HepG2 (cell line): ENCODE results near the gene PCED1B. TPM values are rescaled to one million over a fixed set of nuclear protein-coding genes. Genes with fewer than 3 reads are reported as not detected.

Experiments used
- CBX2 ChIP-seq, 2 experiments: fragments of 200-600 bp in 1 of 2; sonication (generic); formaldehyde crosslinking in 1 of 2; IDR thresholded peaks; 2 replicates each; pipeline versions ENCODE4 v1.7.0 to v1.8.1; 2018 to 2022; ENCODE audit warnings: low read depth in 2 of 2, low read length in 1 of 2, mild to moderate bottlenecking in 1 of 2, missing genetic modification reagents in 1 of 2
- CBX5 ChIP-seq: sonication (generic); formaldehyde crosslinking; IDR thresholded peaks from 2 replicates; pipeline ENCODE4 v1.4.0; 2020; ENCODE audit warnings: missing genetic modification reagents, borderline replicate concordance
- DNMT3B ChIP-seq: conservative IDR thresholded peaks from 2 replicates; pipeline ENCODE4 v1.6.1; 2016; ENCODE audit warnings: missing biosample characterization, control low read depth
- ERF ChIP-seq: IDR thresholded peaks from 2 replicates; pipeline ENCODE4 v1.6.1; 2018; ENCODE audit warnings: missing biosample characterization, missing genetic modification reagents
- FLYWCH1 ChIP-seq: sonication (generic); formaldehyde crosslinking; IDR thresholded peaks from 2 replicates; pipeline ENCODE4 v1.8.1; 2023; ENCODE audit warnings: mild to moderate bottlenecking, missing genetic modification reagents
- GATAD1 ChIP-seq: IDR thresholded peaks from 2 replicates; pipeline ENCODE4 v1.6.1; 2016; ENCODE audit warnings: missing genetic modification reagents, missing compliant biosample characterization
- GATAD2A ChIP-seq: IDR thresholded peaks from 2 replicates; pipeline ENCODE4 v1.6.1; 2016
- GMEB2 ChIP-seq: IDR thresholded peaks from 2 replicates; pipeline ENCODE4 v1.6.1; 2016; ENCODE audit warnings: missing biosample characterization, missing genetic modification reagents, low read depth
- GTF3A ChIP-seq: sonication (generic); formaldehyde crosslinking; conservative IDR thresholded peaks from 2 replicates; pipeline ENCODE4 v1.4.0; 2020; ENCODE audit warnings: mild to moderate bottlenecking, missing genetic modification reagents
- HDAC6 ChIP-seq: fragments of 200-600 bp; sonication (generic); IDR thresholded peaks from 2 replicates; pipeline ENCODE4 v1.7.0; 2017; ENCODE audit warnings: mild to moderate bottlenecking, antibody characterized with exemption, low read length, low read depth
- HMG20A ChIP-seq: IDR thresholded peaks from 2 replicates; pipeline ENCODE4 v1.6.1; 2016; ENCODE audit warnings: borderline replicate concordance
- MEF2D ChIP-seq: sonication (generic); formaldehyde crosslinking; IDR thresholded peaks from 2 replicates; pipeline ENCODE4 v1.5.1; 2020; ENCODE audit warnings: mild to moderate bottlenecking, missing genetic modification reagents
- NFE2L2 ChIP-seq: fragments of 150-350 bp; IDR thresholded peaks from 2 replicates; pipeline ENCODE4 v1.6.1; 2014; ENCODE audit warnings: low read length
- RAD21 ChIP-seq: fragments of 450-650 bp; formaldehyde crosslinking; IDR thresholded peaks from 2 replicates; pipeline ENCODE4 v1.5.0; 2020; ENCODE audit warnings: mild to moderate bottlenecking
- RFXANK ChIP-seq: IDR thresholded peaks from 2 replicates; pipeline ENCODE4 v1.6.1; 2016
- SOX5 ChIP-seq: IDR thresholded peaks from 2 replicates; pipeline ENCODE4 v1.6.1; 2016; ENCODE audit warnings: borderline replicate concordance
- SRY ChIP-seq: sonication (generic); formaldehyde crosslinking; IDR thresholded peaks from 2 replicates; pipeline ENCODE4 v1.8.0; 2022; ENCODE audit warnings: mild to moderate bottlenecking, missing genetic modification reagents
- SYNCRIP ChIP-seq: fragments of 200-400 bp; formaldehyde crosslinking; IDR thresholded peaks from 2 replicates; pipeline ENCODE4 v1.6.1; 2018; ENCODE audit warnings: mild to moderate bottlenecking, low read depth, low read length; ENCODE audit not compliant: insufficient read depth
- ZKSCAN1 ChIP-seq: fragments of 150-350 bp; IDR thresholded peaks from 2 replicates; pipeline ENCODE4 v1.6.1; 2014; ENCODE audit warnings: low read length
- ZNF274 ChIP-seq: sonication (generic); formaldehyde crosslinking; IDR thresholded peaks from 2 replicates; pipeline ENCODE4 v1.5.1; 2020; ENCODE audit warnings: mild to moderate bottlenecking, missing genetic modification reagents
- ZNF512B ChIP-seq: sonication (generic); formaldehyde crosslinking; IDR thresholded peaks from 2 replicates; pipeline ENCODE4 v1.5.1; 2020; ENCODE audit warnings: missing genetic modification reagents, mild to moderate bottlenecking, borderline replicate concordance
- ZNF546 ChIP-seq: sonication (generic); formaldehyde crosslinking; conservative IDR thresholded peaks from 2 replicates; pipeline ENCODE4 v1.8.1; 2023; ENCODE audit warnings: mild to moderate bottlenecking, missing genetic modification reagents
- ZNF720 ChIP-seq: sonication (generic); formaldehyde crosslinking; IDR thresholded peaks from 2 replicates; pipeline ENCODE4 v1.4.0; 2020; ENCODE audit warnings: missing genetic modification reagents
- ZNF761 ChIP-seq: sonication (generic); formaldehyde crosslinking; conservative IDR thresholded peaks from 2 replicates; pipeline ENCODE4 v1.4.0; 2020; ENCODE audit warnings: mild to moderate bottlenecking, missing genetic modification reagents
- polyA plus RNA-seq, 8 experiments: library from polyadenylated mRNA; depleted of rRNA in 3 of 8; stranded (reverse) in 7 of 8; unstranded in 1 of 8; fragments of >200 nt; fragmentation: Illumina TruSeq in 4 of 8; extraction: Trizol in 4 of 8; gene quantifications; 2 replicates each; pipeline versions ENCODE4 v1.2.1 to v1.2.3, GENCODE V29; 2011 to 2016; ENCODE audit warnings: low read depth in 4 of 8, missing spikeins in 1 of 8, mixed read lengths in 1 of 8; ENCODE audit not compliant: insufficient read depth in 1 of 8
- total RNA-seq, 5 experiments: library from RNA; depleted of rRNA; stranded (reverse); fragments of >200 nt; fragmentation: Illumina TruSeq; extraction: Trizol; gene quantifications; 2 replicates each; pipeline ENCODE4 v1.2.3, GENCODE V29; 2016; ENCODE audit warnings: low read depth in 1 of 5
- TF ChIP-seq, protein P1 (sequence below): sonication (generic); formaldehyde crosslinking; IDR thresholded peaks from 2 replicates; pipeline ENCODE4 v1.4.0; 2020; ENCODE audit warnings: mild to moderate bottlenecking, missing genetic modification reagents
- TF ChIP-seq, protein P2 (sequence below): sonication (generic); formaldehyde crosslinking; IDR thresholded peaks from 2 replicates; pipeline ENCODE4 v1.5.0; 2020; ENCODE audit warnings: missing genetic modification reagents
- TF ChIP-seq, protein P3 (sequence below): sonication (generic); formaldehyde crosslinking; IDR thresholded peaks from 2 replicates; pipeline ENCODE4 v1.4.0; 2020; ENCODE audit warnings: missing genetic modification reagents

The PCED1B gene
- total and polyA plus RNA-seq, 2 of the 13 experiments (the other 11 are each of a cell fraction or from before 2014, with no cell fraction given), result 0.11 to 0.37 TPM

GRCh38 chr12:47223848-47224213, 144.4 kb downstream of the PCED1B start (continued):
- no peak for TF ChIP-seq CBX5
- TF ChIP-seq ZNF546 (CRISPR knock-in tag), result no peak
- TF ChIP-seq DNMT3B, result no peak
- TF ChIP-seq ERF (CRISPR knock-in tag), result no peak
- TF ChIP-seq, protein P1, sequence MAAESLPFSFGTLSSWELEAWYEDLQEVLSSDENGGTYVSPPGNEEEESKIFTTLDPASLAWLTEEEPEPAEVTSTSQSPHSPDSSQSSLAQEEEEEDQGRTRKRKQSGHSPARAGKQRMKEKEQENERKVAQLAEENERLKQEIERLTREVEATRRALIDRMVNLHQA (CRISPR knock-in tag), result no peak
- peak; percentile 30; the same call in 1 of the 2 replicates for TF ChIP-seq HMG20A (CRISPR knock-in tag)
- TF ChIP-seq HDAC6, result no peak
- TF ChIP-seq GATAD2A (CRISPR knock-in tag), result peak; percentile 48; the same call in 1 of the 2 replicates
- TF ChIP-seq ZNF512B, result no peak
- no peak for TF ChIP-seq RAD21 (CRISPR knock-in tag)
- TF ChIP-seq RFXANK (CRISPR knock-in tag), result no peak
- TF ChIP-seq GTF3A (CRISPR knock-in tag), result no peak
- no peak for TF ChIP-seq SYNCRIP
- TF ChIP-seq FLYWCH1, result no peak
- TF ChIP-seq GMEB2 (CRISPR knock-in tag), result no peak
- no peak for TF ChIP-seq ZNF274 (CRISPR knock-in tag)
- peak; percentile 59; the same call in 1 of the 2 replicates for TF ChIP-seq SOX5 (CRISPR knock-in tag)
- TF ChIP-seq, protein P2, sequence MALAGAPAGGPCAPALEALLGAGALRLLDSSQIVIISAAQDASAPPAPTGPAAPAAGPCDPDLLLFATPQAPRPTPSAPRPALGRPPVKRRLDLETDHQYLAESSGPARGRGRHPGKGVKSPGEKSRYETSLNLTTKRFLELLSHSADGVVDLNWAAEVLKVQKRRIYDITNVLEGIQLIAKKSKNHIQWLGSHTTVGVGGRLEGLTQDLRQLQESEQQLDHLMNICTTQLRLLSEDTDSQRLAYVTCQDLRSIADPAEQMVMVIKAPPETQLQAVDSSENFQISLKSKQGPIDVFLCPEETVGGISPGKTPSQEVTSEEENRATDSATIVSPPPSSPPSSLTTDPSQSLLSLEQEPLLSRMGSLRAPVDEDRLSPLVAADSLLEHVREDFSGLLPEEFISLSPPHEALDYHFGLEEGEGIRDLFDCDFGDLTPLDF (CRISPR knock-in tag), result no peak
- no peak for TF ChIP-seq NFE2L2
- no peak for TF ChIP-seq ZNF761 (CRISPR knock-in tag)
- TF ChIP-seq ZNF720 (CRISPR knock-in tag), result no peak
- TF ChIP-seq MEF2D (CRISPR knock-in tag), result no peak
- TF ChIP-seq ZKSCAN1, result no peak
- no peak for TF ChIP-seq CBX2 (IDR thresholded peaks at IDR 0.05; ENCODE audit: low read depth, low read length)
- TF ChIP-seq CBX2 (CRISPR knock-in tag; IDR thresholded peaks at IDR 0.05; ENCODE audit: low read depth), result no peak
- no peak for TF ChIP-seq SRY (CRISPR knock-in tag)
- TF ChIP-seq GATAD1, result no peak
- TF ChIP-seq, protein P3, sequence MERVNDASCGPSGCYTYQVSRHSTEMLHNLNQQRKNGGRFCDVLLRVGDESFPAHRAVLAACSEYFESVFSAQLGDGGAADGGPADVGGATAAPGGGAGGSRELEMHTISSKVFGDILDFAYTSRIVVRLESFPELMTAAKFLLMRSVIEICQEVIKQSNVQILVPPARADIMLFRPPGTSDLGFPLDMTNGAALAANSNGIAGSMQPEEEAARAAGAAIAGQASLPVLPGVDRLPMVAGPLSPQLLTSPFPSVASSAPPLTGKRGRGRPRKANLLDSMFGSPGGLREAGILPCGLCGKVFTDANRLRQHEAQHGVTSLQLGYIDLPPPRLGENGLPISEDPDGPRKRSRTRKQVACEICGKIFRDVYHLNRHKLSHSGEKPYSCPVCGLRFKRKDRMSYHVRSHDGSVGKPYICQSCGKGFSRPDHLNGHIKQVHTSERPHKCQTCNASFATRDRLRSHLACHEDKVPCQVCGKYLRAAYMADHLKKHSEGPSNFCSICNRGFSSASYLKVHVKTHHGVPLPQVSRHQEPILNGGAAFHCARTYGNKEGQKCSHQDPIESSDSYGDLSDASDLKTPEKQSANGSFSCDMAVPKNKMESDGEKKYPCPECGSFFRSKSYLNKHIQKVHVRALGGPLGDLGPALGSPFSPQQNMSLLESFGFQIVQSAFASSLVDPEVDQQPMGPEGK (CRISPR knock-in tag), result no peak
